PC-9 (cell line): ENCODE measurements around the gene CCDC88C.

Experiments
- EZH2 ChIP-seq: fragments of 200-600 bp; sonication (generic); IDR thresholded peaks from 2 replicates; pipeline ENCODE4 v1.8.0; 2017; ENCODE audit warnings: antibody characterized with exemption, low read depth
- TF ChIP-seq, protein P1 (sequence below): fragments of 200-600 bp; sonication (generic); conservative IDR thresholded peaks from 2 replicates; pipeline ENCODE4 v1.6.1; 2017; ENCODE audit warnings: mixed run types, antibody characterized with exemption, mild to moderate bottlenecking, moderate library complexity

DNA sequence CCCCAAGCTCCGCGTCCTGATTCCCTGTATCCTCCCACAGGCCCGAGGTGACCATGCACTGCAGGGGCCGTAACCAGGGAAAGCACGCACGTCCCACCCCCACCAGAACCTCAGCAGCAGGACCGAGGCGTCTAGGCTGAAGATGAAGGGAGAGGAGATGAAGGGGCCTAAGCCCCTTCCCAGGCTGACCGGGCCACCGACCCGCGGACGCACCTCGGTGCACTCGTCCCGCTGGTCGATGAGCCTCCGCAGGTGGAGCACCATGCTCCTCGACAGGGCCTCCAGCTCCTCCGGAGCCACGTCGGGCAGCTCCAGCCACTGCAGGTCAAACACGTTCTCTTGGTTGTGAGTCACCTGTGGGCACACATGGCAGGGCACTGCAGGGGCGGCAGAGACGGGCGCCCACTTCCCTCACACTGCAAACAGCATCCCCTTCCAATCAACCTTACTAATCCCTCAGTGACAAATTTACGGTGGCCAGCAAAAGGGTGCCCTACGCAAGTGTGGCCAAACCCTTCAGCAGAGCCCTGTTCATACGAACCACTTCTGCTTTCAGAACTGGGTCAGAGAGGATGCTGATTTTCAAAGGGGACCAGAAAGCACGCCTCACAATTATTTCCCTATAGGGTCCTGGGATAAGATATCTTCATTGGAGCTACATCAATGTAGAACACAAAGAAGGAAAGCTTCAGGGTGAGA is 77.8 kb downstream of the CCDC88C start:
- TF ChIP-seq, protein P1, sequence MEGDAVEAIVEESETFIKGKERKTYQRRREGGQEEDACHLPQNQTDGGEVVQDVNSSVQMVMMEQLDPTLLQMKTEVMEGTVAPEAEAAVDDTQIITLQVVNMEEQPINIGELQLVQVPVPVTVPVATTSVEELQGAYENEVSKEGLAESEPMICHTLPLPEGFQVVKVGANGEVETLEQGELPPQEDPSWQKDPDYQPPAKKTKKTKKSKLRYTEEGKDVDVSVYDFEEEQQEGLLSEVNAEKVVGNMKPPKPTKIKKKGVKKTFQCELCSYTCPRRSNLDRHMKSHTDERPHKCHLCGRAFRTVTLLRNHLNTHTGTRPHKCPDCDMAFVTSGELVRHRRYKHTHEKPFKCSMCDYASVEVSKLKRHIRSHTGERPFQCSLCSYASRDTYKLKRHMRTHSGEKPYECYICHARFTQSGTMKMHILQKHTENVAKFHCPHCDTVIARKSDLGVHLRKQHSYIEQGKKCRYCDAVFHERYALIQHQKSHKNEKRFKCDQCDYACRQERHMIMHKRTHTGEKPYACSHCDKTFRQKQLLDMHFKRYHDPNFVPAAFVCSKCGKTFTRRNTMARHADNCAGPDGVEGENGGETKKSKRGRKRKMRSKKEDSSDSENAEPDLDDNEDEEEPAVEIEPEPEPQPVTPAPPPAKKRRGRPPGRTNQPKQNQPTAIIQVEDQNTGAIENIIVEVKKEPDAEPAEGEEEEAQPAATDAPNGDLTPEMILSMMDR: no peak
- TF ChIP-seq EZH2: no peak
